Measurements from ENCODE around the gene TP73.

DNA sequence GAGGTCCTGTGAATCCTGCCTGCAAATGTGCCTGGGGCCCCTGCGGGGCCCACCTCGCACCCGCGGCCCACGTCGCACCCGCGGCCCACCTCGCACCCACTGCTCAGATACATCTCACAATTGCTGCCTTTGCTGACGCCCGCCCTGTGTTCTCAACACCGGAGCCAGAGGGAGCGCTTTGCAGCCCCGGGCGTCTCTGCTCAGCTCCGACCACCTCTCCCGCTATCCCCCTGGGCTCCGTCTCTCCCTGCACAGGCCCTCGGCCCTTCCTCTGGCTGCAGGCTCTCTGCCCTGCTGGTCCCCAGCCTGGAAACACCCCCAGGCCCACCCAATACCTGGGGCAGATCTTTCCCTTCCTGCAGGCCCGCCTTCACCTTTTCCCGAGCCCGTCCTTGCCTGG is 44.8 kb downstream of the TP73 start:
- TF ChIP-seq, protein P1, sequence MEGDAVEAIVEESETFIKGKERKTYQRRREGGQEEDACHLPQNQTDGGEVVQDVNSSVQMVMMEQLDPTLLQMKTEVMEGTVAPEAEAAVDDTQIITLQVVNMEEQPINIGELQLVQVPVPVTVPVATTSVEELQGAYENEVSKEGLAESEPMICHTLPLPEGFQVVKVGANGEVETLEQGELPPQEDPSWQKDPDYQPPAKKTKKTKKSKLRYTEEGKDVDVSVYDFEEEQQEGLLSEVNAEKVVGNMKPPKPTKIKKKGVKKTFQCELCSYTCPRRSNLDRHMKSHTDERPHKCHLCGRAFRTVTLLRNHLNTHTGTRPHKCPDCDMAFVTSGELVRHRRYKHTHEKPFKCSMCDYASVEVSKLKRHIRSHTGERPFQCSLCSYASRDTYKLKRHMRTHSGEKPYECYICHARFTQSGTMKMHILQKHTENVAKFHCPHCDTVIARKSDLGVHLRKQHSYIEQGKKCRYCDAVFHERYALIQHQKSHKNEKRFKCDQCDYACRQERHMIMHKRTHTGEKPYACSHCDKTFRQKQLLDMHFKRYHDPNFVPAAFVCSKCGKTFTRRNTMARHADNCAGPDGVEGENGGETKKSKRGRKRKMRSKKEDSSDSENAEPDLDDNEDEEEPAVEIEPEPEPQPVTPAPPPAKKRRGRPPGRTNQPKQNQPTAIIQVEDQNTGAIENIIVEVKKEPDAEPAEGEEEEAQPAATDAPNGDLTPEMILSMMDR (IDR thresholded peaks at IDR 0.05 in 2 of 3, conservative IDR thresholded peaks at IDR 0.05 in 1 of 3; ENCODE audit: borderline replicate concordance in 1 of 3, insufficient read depth in 1 of 3, low read depth in 2 of 3, low read length in 2 of 3) = no peak
- no peak for TF ChIP-seq EZH2 (IDR thresholded peaks at IDR 0.05)
- no peak for TF ChIP-seq POLR2AphosphoS5 (IDR thresholded peaks at IDR 0.05; ENCODE audit: low read depth, low read length)
- TF ChIP-seq, protein P2, sequence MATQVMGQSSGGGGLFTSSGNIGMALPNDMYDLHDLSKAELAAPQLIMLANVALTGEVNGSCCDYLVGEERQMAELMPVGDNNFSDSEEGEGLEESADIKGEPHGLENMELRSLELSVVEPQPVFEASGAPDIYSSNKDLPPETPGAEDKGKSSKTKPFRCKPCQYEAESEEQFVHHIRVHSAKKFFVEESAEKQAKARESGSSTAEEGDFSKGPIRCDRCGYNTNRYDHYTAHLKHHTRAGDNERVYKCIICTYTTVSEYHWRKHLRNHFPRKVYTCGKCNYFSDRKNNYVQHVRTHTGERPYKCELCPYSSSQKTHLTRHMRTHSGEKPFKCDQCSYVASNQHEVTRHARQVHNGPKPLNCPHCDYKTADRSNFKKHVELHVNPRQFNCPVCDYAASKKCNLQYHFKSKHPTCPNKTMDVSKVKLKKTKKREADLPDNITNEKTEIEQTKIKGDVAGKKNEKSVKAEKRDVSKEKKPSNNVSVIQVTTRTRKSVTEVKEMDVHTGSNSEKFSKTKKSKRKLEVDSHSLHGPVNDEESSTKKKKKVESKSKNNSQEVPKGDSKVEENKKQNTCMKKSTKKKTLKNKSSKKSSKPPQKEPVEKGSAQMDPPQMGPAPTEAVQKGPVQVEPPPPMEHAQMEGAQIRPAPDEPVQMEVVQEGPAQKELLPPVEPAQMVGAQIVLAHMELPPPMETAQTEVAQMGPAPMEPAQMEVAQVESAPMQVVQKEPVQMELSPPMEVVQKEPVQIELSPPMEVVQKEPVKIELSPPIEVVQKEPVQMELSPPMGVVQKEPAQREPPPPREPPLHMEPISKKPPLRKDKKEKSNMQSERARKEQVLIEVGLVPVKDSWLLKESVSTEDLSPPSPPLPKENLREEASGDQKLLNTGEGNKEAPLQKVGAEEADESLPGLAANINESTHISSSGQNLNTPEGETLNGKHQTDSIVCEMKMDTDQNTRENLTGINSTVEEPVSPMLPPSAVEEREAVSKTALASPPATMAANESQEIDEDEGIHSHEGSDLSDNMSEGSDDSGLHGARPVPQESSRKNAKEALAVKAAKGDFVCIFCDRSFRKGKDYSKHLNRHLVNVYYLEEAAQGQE (IDR thresholded peaks at IDR 0.05; ENCODE audit: low read depth) = no peak
- TF ChIP-seq, protein P3, sequence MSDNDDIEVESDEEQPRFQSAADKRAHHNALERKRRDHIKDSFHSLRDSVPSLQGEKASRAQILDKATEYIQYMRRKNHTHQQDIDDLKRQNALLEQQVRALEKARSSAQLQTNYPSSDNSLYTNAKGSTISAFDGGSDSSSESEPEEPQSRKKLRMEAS (IDR thresholded peaks at IDR 0.05) = no peak
- TF ChIP-seq CEBPB (IDR thresholded peaks at IDR 0.05; ENCODE audit: low read depth) = no peak
- TF ChIP-seq, protein P4, sequence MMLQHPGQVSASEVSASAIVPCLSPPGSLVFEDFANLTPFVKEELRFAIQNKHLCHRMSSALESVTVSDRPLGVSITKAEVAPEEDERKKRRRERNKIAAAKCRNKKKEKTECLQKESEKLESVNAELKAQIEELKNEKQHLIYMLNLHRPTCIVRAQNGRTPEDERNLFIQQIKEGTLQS (IDR thresholded peaks at IDR 0.05) = no peak
